Fibroblast of lung (primary cell): ENCODE measurements around the gene FBLIM1. TPM values are rescaled to one million over a fixed set of nuclear protein-coding genes. Genes with fewer than 3 reads are reported as not detected.

ENCODE experiments used
- DNase-seq, 2 donors: peaks; one replicate each; pipeline versions ENCODE4 v3.0.0 to v3.0.0-alpha.2; 2010; ENCODE audit warnings: low read depth in 2 of 2
- H2AFZ ChIP-seq: 2 replicates; pipeline ENCODE4 v1.5.1; 2012; ENCODE audit warnings: low read length, control low read depth, inconsistent platforms
- H3K27ac ChIP-seq: 2 replicates; pipeline ENCODE4 v1.5.1; 2011; ENCODE audit warnings: low read length, control low read depth; ENCODE audit not compliant: insufficient read depth
- H3K27me3 ChIP-seq: 2 replicates; pipeline ENCODE4 v1.5.1; 2011; ENCODE audit warnings: mild to moderate bottlenecking, low read length; ENCODE audit not compliant: control insufficient read depth, insufficient read depth
- H3K36me3 ChIP-seq: 2 replicates; pipeline ENCODE4 v1.5.1; 2011; ENCODE audit warnings: low read length; ENCODE audit not compliant: control insufficient read depth, insufficient read depth
- H3K4me1 ChIP-seq: 2 replicates; pipeline ENCODE4 v1.5.1; 2011; ENCODE audit warnings: low read length; ENCODE audit not compliant: control insufficient read depth, insufficient read depth; ENCODE audit errors: extremely low read depth
- H3K4me2 ChIP-seq: 2 replicates; pipeline ENCODE4 v1.5.1; 2011; ENCODE audit warnings: low read length, control low read depth; ENCODE audit not compliant: insufficient read depth; ENCODE audit errors: extremely low read depth
- H3K4me3 ChIP-seq, 4 experiments: fragments of 200-600 bp in 1 of 4; sonication (generic) in 1 of 4; replicated peaks in 1 of 4; 2 replicates each; pipeline ENCODE4 v1.5.1; 2011 to 2016; ENCODE audit warnings: low read length in 4 of 4, low read depth in 3 of 4, mild to moderate bottlenecking in 3 of 4, control low read depth in 2 of 4, inconsistent platforms in 1 of 4, mixed read lengths in 1 of 4; ENCODE audit not compliant: insufficient read depth in 1 of 4; ENCODE audit errors: control extremely low read depth in 1 of 4
- H3K79me2 ChIP-seq: 2 replicates; pipeline ENCODE4 v1.5.1; 2012; ENCODE audit warnings: mild to moderate bottlenecking, low read length, inconsistent platforms; ENCODE audit not compliant: control insufficient read depth, insufficient read depth
- H3K9ac ChIP-seq: 2 replicates; pipeline ENCODE4 v1.5.1; 2011; ENCODE audit warnings: mild to moderate bottlenecking, low read length, control low read depth; ENCODE audit not compliant: insufficient read depth
- H3K9me3 ChIP-seq: 2 replicates; pipeline ENCODE4 v1.5.1; 2012; ENCODE audit warnings: low read depth, low read length; ENCODE audit not compliant: control insufficient read depth, insufficient read depth
- H4K20me1 ChIP-seq: 2 replicates; pipeline ENCODE4 v1.5.1; 2011; ENCODE audit warnings: low read length; ENCODE audit not compliant: control insufficient read depth, insufficient read depth; ENCODE audit errors: extremely low read depth
- CTCF ChIP-seq, 2 donors: IDR thresholded peaks in 1 of 2; conservative IDR thresholded peaks in 1 of 2; 1 replicate in 1 of 2; 2 replicates in 1 of 2; pipeline ENCODE4 v1.5.1; 2011 to 2012; ENCODE audit warnings: low read length in 2 of 2, control low read depth in 1 of 2, inconsistent platforms in 1 of 2, low read depth in 1 of 2, mild to moderate bottlenecking in 1 of 2
- EZH2 ChIP-seq: IDR thresholded peaks from 2 replicates; pipeline ENCODE4 v1.5.1; 2012; ENCODE audit warnings: low read length, control low read depth, mild to moderate bottlenecking; ENCODE audit errors: missing control alignments
- polyA minus RNA-seq: library from RNA; depleted of rRNA, polyadenylated mRNA; stranded (reverse); fragments of >200 nt; gene quantifications from 2 replicates; pipeline ENCODE4 v1.2.3, GENCODE V29; 2011; ENCODE audit warnings: low replicate concordance
- polyA plus RNA-seq, 2 donors: library from polyadenylated mRNA; depleted of rRNA in 1 of 2; stranded (reverse) in 1 of 2; unstranded in 1 of 2; fragments of >200 nt; gene quantifications; 2 replicates each; pipeline ENCODE4 v1.2.1, GENCODE V29; 2011 to 2012; ENCODE audit warnings: missing spikeins in 1 of 2
- total RNA-seq: library from RNA; depleted of rRNA; stranded (reverse); fragments of >200 nt; gene quantifications from 2 replicates; pipeline ENCODE4 v1.2.1, GENCODE V29; 2014

Gene FBLIM1
- total RNA-seq (17.3 and 27.7 TPM in 2 replicates), polyA plus RNA-seq (35.8 and 86.2 TPM in 2 replicates), polyA minus RNA-seq (45.2 and 138 TPM in 2 replicates)
- 39.3 and 91.3 TPM in 2 replicates for polyA plus RNA-seq (2012)

DNA sequence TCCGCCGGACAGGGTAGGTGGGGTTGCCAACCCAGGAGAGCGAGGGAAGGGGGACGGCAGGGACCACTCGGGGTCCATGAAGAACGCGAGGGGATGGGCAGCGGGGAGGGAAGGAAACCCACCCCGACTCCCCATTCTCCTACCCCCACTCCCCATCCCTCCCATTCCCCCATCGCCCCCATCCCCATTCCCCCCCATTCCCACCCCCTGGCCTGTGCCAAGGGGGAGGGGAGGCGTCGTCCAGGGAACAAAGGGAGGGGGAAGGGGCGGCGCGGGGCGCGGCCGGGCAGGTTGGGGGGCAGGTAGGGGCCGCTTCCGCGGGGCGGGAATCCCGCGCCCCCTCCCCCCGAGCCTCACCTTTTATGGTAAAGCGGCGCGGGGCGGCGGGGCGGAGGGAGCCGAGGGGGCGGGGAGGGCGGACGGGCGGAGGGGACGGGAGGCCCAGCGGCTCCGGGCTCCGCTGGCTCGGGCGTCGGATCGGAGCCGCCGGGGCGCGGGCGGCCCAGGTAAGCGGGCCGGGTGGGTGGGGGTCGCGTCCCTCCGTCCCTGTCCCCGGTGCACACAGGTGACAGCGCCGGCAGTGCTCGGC is at the start of gene FBLIM1:
Gene FBLIM1 (plus strand): TSS at position 453 of the 589 bp plus-strand sequence. CDS start 6,189 bp downstream, outside the sequence.
- Histone ChIP-seq H3K27ac (peak within 1 kb of the TSS; percentile 57), H2AFZ (no peak within 1 kb of the TSS), H3K27me3 (no peaks in the 10 kb centered on the region), H3K36me3 (no peaks in the 10 kb centered on the region), H3K4me3 (peak within 1 kb of the TSS; percentile 60 to 73 (median 68)), H4K20me1 (no peaks in the 10 kb centered on the region), H3K4me2 (peak within 1 kb of the TSS; percentile 53), H3K79me2 (peaks cover 2% of the 10 kb centered on the region), H3K9ac (peak within 1 kb of the TSS; percentile 88), H3K9me3 (no peaks in the 10 kb centered on the region), H3K4me1 (peaks cover 16% of the 10 kb centered on the region)
- DNase-seq = peak in 1 of 2 donors; percentile 43
- TF ChIP-seq CTCF (conservative IDR thresholded peaks at IDR 0.05 in 1 of 2, IDR thresholded peaks at IDR 0.05 in 1 of 2; ENCODE audit: low read depth in 1 of 2, low read length in 2 of 2) = no peak
- TF ChIP-seq EZH2 = no peak

GRCh38 chr1:15709226-15709625 is 49.4 kb upstream of the FBLIM1 start:
- Histone ChIP-seq H3K4me2 (no peak overlapping the region), H3K27me3 (no peaks in the 10 kb centered on the region), H3K9me3 (no peaks in the 10 kb centered on the region), H3K79me2 (peaks cover 41% of the 10 kb centered on the region), H3K9ac (no peak overlapping the region), H3K4me1 (peaks cover 4% of the 10 kb centered on the region), H2AFZ (no peak overlapping the region), H4K20me1 (no peaks in the 10 kb centered on the region), H3K27ac (no peak overlapping the region), H3K4me3 (no peak overlapping the region), H3K36me3 (peaks cover 2% of the 10 kb centered on the region)
- DNase-seq = no peak
- TF ChIP-seq CTCF (conservative IDR thresholded peaks at IDR 0.05 in 1 of 2, IDR thresholded peaks at IDR 0.05 in 1 of 2; ENCODE audit: low read depth in 1 of 2, low read length in 2 of 2) (no peak), EZH2 (no peak)

GRCh38 chr1:15712168-15712567 is 46.4 kb upstream of the FBLIM1 start:
- H3K4me1 ChIP-seq = peaks cover 6% of the 10 kb centered on the region
- no peaks in the 10 kb centered on the region for H3K27me3 ChIP-seq
- H3K27ac ChIP-seq = no peak overlapping the region
- no peak overlapping the region for H2AFZ ChIP-seq
- no peak overlapping the region for H3K4me2 ChIP-seq
- no peaks in the 10 kb centered on the region for H4K20me1 ChIP-seq
- H3K9me3 ChIP-seq = no peaks in the 10 kb centered on the region
- no peak overlapping the region for H3K4me3 ChIP-seq
- H3K79me2 ChIP-seq = peaks cover 21% of the 10 kb centered on the region
- H3K36me3 ChIP-seq = peaks cover 6% of the 10 kb centered on the region
- H3K9ac ChIP-seq = no peak overlapping the region
- no peak for DNase-seq
- TF ChIP-seq EZH2 (no peak), CTCF (conservative IDR thresholded peaks at IDR 0.05 in 1 of 2, IDR thresholded peaks at IDR 0.05 in 1 of 2; ENCODE audit: low read depth in 1 of 2, low read length in 2 of 2) (no peak)
